Measurements from ENCODE around the gene CD99L2.

DNA sequence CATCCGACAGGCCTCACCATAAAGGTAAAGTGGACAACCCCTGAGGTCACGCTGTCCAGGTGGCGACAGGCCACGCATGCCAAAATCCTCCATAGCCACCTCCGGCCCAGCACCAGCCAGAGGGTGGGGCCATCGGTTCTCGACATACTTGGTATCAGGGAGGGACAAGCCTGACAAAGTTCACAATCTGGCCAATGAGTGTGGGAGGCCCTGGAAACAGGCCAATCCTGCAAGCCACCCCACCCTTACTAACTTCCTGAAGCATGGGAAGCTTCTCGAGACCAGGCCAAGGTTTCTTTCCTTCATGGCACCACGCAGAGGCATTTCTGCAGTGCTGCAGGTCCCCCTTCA is 131.4 kb downstream of the CD99L2 start:
- TF ChIP-seq, protein P1, sequence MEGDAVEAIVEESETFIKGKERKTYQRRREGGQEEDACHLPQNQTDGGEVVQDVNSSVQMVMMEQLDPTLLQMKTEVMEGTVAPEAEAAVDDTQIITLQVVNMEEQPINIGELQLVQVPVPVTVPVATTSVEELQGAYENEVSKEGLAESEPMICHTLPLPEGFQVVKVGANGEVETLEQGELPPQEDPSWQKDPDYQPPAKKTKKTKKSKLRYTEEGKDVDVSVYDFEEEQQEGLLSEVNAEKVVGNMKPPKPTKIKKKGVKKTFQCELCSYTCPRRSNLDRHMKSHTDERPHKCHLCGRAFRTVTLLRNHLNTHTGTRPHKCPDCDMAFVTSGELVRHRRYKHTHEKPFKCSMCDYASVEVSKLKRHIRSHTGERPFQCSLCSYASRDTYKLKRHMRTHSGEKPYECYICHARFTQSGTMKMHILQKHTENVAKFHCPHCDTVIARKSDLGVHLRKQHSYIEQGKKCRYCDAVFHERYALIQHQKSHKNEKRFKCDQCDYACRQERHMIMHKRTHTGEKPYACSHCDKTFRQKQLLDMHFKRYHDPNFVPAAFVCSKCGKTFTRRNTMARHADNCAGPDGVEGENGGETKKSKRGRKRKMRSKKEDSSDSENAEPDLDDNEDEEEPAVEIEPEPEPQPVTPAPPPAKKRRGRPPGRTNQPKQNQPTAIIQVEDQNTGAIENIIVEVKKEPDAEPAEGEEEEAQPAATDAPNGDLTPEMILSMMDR (IDR thresholded peaks at IDR 0.05) = no peak
- no peak for TF ChIP-seq POLR2A (IDR thresholded peaks at IDR 0.05)
